HepG2 (cell line): ENCODE measurements around the gene ACOX3. TPM values are rescaled to one million over a fixed set of nuclear protein-coding genes. Genes with fewer than 3 reads are reported as not detected.
A peak's percentile ranks its signal among the peaks of the same experiment; 100 is the strongest.

Source experiments
- ATF6 ChIP-seq: sonication (generic); formaldehyde crosslinking; conservative IDR thresholded peaks from 2 replicates; pipeline ENCODE4 v1.4.0; 2020; ENCODE audit warnings: missing genetic modification reagents
- BATF2 ChIP-seq: sonication (generic); formaldehyde crosslinking; IDR thresholded peaks from 2 replicates; pipeline ENCODE4 v1.8.0; 2022; ENCODE audit warnings: mild to moderate bottlenecking, missing genetic modification reagents, moderate library complexity
- BRF2 ChIP-seq: sonication (generic); formaldehyde crosslinking; IDR thresholded peaks from 2 replicates; pipeline ENCODE4 v1.8.1; 2022; ENCODE audit warnings: mild to moderate bottlenecking, missing genetic modification reagents
- CCAR2 ChIP-seq: fragments of 200-400 bp; formaldehyde crosslinking; optimal IDR thresholded peaks from 2 replicates; pipeline ENCODE3; 2018; ENCODE audit warnings: low read depth, mild to moderate bottlenecking, low read length, moderate library complexity
- FOXA3 ChIP-seq: IDR thresholded peaks from 2 replicates; pipeline ENCODE4 v1.6.1; 2016; ENCODE audit warnings: missing genetic modification reagents, missing compliant biosample characterization
- GABPB1 ChIP-seq: IDR thresholded peaks from 2 replicates; pipeline ENCODE4 v1.6.1; 2016; ENCODE audit warnings: mild to moderate bottlenecking, missing genetic modification reagents, moderate library complexity, missing compliant biosample characterization
- KAT7 ChIP-seq: IDR thresholded peaks from 2 replicates; pipeline ENCODE4 v1.6.1; 2018; ENCODE audit warnings: borderline replicate concordance, missing compliant biosample characterization
- KDM3A ChIP-seq: IDR thresholded peaks from 2 replicates; pipeline ENCODE4 v1.6.1; 2018; ENCODE audit warnings: low read depth, missing compliant biosample characterization
- MLX ChIP-seq: IDR thresholded peaks from 2 replicates; pipeline ENCODE4 v1.6.1; 2016
- NFYB ChIP-seq: sonication (generic); formaldehyde crosslinking; IDR thresholded peaks from 2 replicates; pipeline ENCODE4 v1.4.0; 2020; ENCODE audit warnings: missing genetic modification reagents
- SP4 ChIP-seq: sonication (generic); formaldehyde crosslinking; IDR thresholded peaks from 2 replicates; pipeline ENCODE4 v1.8.1; 2023; ENCODE audit warnings: mild to moderate bottlenecking, missing genetic modification reagents
- SRF ChIP-seq: IDR thresholded peaks from 2 replicates; pipeline ENCODE4 v1.6.1; 2011; ENCODE audit warnings: mild to moderate bottlenecking, low read depth, low read length, moderate library complexity
- ZNF253 ChIP-seq: sonication (generic); formaldehyde crosslinking; IDR thresholded peaks from 2 replicates; pipeline ENCODE4 v1.8.0; 2022; ENCODE audit warnings: mild to moderate bottlenecking, missing genetic modification reagents, borderline replicate concordance
- ZNF367 ChIP-seq: sonication (generic); formaldehyde crosslinking; IDR thresholded peaks from 2 replicates; pipeline ENCODE4 v1.4.0; 2020; ENCODE audit warnings: missing genetic modification reagents, borderline replicate concordance
- ZNF430 ChIP-seq: sonication (generic); formaldehyde crosslinking; IDR thresholded peaks from 2 replicates; pipeline ENCODE4 v1.9.0; 2021; ENCODE audit warnings: mild to moderate bottlenecking, missing genetic modification reagents
- ZNF431 ChIP-seq: sonication (generic); formaldehyde crosslinking; IDR thresholded peaks from 2 replicates; pipeline ENCODE4 v1.9.0; 2022; ENCODE audit warnings: missing genetic modification reagents, low read depth, mild to moderate bottlenecking, borderline replicate concordance
- ZNF496 ChIP-seq: sonication (generic); formaldehyde crosslinking; IDR thresholded peaks from 2 replicates; pipeline ENCODE4 v1.8.1; 2023; ENCODE audit warnings: mild to moderate bottlenecking, moderate library complexity, missing genetic modification reagents; ENCODE audit not compliant: insufficient replicate concordance
- ZNF670 ChIP-seq: sonication (generic); formaldehyde crosslinking; IDR thresholded peaks from 2 replicates; pipeline ENCODE4 v1.8.0; 2022; ENCODE audit warnings: mild to moderate bottlenecking, missing genetic modification reagents, borderline replicate concordance
- ZNF841 ChIP-seq: sonication (generic); formaldehyde crosslinking; IDR thresholded peaks from 2 replicates; pipeline ENCODE4 v1.8.1; 2023; ENCODE audit warnings: missing genetic modification reagents, borderline replicate concordance
- ZSCAN21 ChIP-seq: sonication (generic); formaldehyde crosslinking; IDR thresholded peaks from 2 replicates; pipeline ENCODE4 v1.8.0; 2022; ENCODE audit warnings: mild to moderate bottlenecking, missing genetic modification reagents, moderate library complexity, borderline replicate concordance
- polyA plus RNA-seq, 8 experiments: library from polyadenylated mRNA; depleted of rRNA in 3 of 8; stranded (reverse) in 7 of 8; unstranded in 1 of 8; fragments of >200 nt; fragmentation: Illumina TruSeq in 4 of 8; extraction: Trizol in 4 of 8; gene quantifications; 2 replicates each; pipeline versions ENCODE4 v1.2.1 to v1.2.3, GENCODE V29; 2011 to 2016; ENCODE audit warnings: low read depth in 4 of 8, missing spikeins in 1 of 8, mixed read lengths in 1 of 8; ENCODE audit not compliant: insufficient read depth in 1 of 8
- total RNA-seq, 5 experiments: library from RNA; depleted of rRNA; stranded (reverse); fragments of >200 nt; fragmentation: Illumina TruSeq; extraction: Trizol; gene quantifications; 2 replicates each; pipeline ENCODE4 v1.2.3, GENCODE V29; 2016; ENCODE audit warnings: low read depth in 1 of 5
- TF ChIP-seq, protein P1 (sequence below): sonication (generic); formaldehyde crosslinking; IDR thresholded peaks from 2 replicates; pipeline ENCODE4 v1.8.1; 2023; ENCODE audit warnings: mild to moderate bottlenecking, inconsistent platforms, moderate library complexity, missing genetic modification reagents, borderline replicate concordance
- TF ChIP-seq, protein P2 (sequence below): IDR thresholded peaks from 2 replicates; pipeline ENCODE4 v1.6.1; 2018; ENCODE audit warnings: missing genetic modification reagents, mild to moderate bottlenecking, missing compliant biosample characterization

The ACOX3 gene
- total and polyA plus RNA-seq, 2 of the 13 experiments (the other 11 are each of a cell fraction or from before 2014, with no cell fraction given) = 4.2 to 17.8 TPM

DNA sequence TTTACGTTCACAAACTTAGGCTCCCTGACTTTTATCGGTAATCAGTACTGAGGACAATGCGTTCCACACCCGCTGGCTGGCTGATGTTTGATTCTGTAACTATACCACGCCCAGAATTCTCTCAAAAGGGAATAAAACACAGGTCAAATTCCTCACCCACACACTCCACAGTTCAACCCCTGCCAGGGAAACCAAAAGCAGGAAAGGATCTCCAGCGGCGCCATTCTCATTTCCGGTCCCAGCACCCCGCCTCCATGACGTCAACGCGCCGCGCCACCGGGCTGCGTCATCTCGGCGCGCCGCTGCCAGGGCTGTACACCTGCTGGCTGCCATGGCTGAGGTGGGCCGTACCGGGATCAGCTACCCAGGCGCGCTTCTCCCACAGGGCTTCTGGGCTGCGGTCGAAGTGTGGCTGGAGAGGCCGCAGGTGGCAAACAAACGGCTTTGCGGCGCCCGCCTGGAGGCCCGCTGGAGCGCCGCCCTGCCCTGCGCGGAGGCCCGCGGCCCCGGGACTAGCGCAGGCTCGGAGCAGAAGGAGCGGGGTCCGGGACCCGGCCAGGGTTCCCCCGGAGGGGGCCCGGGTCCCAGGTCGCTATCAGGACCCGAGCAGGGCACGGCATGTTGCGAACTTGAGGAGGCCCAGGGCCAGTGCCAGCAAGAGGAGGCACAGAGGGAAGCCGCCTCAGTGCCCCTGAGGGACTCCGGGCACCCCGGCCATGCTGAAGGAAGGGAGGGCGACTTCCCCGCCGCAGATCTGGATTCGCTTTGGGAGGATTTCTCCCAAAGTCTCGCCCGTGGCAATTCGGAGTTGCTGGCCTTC, at the start of gene ACOX3, which contains the start of gene TRMT44 (continued):
- TF ChIP-seq ZNF431 (CRISPR knock-in tag) = no peak
- TF ChIP-seq ZNF496 = no peak
- 0 out of 2 replicates have a peak, but pooled peaks have one; percentile 29 for TF ChIP-seq NFYB (CRISPR knock-in tag)
- TF ChIP-seq, protein P1, sequence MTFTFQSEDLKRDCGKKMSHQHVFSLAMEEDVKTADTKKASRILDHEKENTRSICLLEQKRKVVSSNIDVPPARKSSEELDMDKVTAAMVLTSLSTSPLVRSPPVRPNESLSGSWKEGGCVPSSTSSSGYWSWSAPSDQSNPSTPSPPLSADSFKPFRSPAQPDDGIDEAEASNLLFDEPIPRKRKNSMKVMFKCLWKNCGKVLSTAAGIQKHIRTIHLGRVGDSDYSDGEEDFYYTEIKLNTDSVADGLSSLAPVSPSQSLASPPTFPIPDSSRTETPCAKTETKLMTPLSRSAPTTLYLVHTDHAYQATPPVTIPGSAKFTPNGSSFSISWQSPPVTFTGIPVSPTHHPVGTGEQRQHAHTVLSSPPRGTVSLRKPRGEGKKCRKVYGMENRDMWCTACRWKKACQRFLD (CRISPR knock-in tag) = no peak; the same call in none of the 2 replicates
- TF ChIP-seq BATF2 (CRISPR knock-in tag) = no peak
- no peak for TF ChIP-seq CCAR2
- TF ChIP-seq ZNF430 (CRISPR knock-in tag) = no peak
- TF ChIP-seq ATF6 (CRISPR knock-in tag) = no peak
- TF ChIP-seq GABPB1 (CRISPR knock-in tag) = peak; percentile 97
- no peak for TF ChIP-seq BRF2 (CRISPR knock-in tag)
- TF ChIP-seq FOXA3 (CRISPR knock-in tag) = peak; percentile 57; the same call in 1 of the 2 replicates
- peak; percentile 84 for TF ChIP-seq SRF
- peak; percentile 50; the same call in 1 of the 2 replicates for TF ChIP-seq ZSCAN21 (CRISPR knock-in tag)
- no peak for TF ChIP-seq ZNF253 (CRISPR knock-in tag)
- TF ChIP-seq ZNF841 (CRISPR knock-in tag) = no peak
- TF ChIP-seq, protein P2, sequence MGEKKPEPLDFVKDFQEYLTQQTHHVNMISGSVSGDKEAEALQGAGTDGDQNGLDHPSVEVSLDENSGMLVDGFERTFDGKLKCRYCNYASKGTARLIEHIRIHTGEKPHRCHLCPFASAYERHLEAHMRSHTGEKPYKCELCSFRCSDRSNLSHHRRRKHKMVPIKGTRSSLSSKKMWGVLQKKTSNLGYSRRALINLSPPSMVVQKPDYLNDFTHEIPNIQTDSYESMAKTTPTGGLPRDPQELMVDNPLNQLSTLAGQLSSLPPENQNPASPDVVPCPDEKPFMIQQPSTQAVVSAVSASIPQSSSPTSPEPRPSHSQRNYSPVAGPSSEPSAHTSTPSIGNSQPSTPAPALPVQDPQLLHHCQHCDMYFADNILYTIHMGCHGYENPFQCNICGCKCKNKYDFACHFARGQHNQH (CRISPR knock-in tag) = peak; percentile 57; the same call in 1 of the 2 replicates
- TF ChIP-seq KAT7 = no peak
- TF ChIP-seq ZNF367 (CRISPR knock-in tag) = no peak
- TF ChIP-seq MLX = no peak
- peak; percentile 93 for TF ChIP-seq SP4
- no peak for TF ChIP-seq ZNF670
- 0 out of 2 replicates have a peak, but pooled peaks have one; percentile 35 for TF ChIP-seq KDM3A
